Erythroblast (primary cell): Measurements from ENCODE around the gene PCDHB4.
"Not testable (repeated sequence)": the region's sequence is repeated elsewhere in the genome, so short reads cannot be mapped to it uniquely, and the experiment has no call there.

Experiments
- GATA1 ChIP-seq: IDR thresholded peaks from 2 replicates; pipeline ENCODE4 v1.6.1; 2011; ENCODE audit warnings: low read depth, mild to moderate bottlenecking, control low read depth, low read length, moderate library complexity
- POLR2A ChIP-seq: IDR thresholded peaks from 2 replicates; pipeline ENCODE4 v1.6.1; 2011; ENCODE audit warnings: mild to moderate bottlenecking, low read length

DNA sequence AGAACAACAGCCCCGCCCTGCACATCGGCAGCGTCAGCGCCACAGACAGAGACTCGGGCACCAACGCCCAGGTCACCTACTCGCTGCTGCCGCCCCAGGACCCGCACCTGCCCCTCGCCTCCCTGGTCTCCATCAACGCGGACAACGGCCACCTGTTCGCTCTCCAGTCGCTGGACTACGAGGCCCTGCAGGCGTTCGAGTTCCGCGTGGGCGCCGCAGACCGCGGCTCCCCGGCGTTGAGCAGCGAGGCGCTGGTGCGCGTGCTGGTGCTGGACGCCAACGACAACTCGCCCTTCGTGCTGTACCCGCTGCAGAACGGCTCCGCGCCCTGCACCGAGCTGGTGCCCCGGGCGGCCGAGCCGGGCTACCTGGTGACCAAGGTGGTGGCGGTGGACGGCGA, 25.4 kb upstream of the PCDHB4 start:
- not testable (repeated sequence) for TF ChIP-seq POLR2A, GATA1
